NCI-H1436 treated with DMSO at 0.1 percent for 48 hours (cell line): ENCODE results near the gene KCTD17.
A peak's percentile ranks its signal among the peaks of the same experiment; 100 is the strongest.

Source experiments
- DNase-seq: peaks from one replicate; lab custom pipeline; 2025; lab: John Stamatoyannopoulos, UW

Gene KCTD17

GRCh38 chr22:37103656-37104452 lies 52.3 kb downstream of the KCTD17 start:
- DNase-seq, result no peak

GRCh38 chr22:37105154-37105553 lies 53.6 kb downstream of the KCTD17 start:
- DNase-seq, result no peak

GRCh38 chr22:37105990-37106389 lies 54.4 kb downstream of the KCTD17 start:
- DNase-seq, result no peak

- no peak for DNase-seq
Observed at GRCh38 chr22:37107816-37108621, 56.5 kb downstream of the KCTD17 start.

GRCh38 chr22:37109242-37109917 lies 57.8 kb downstream of the KCTD17 start, which contains the start of gene TMPRSS6:
TSS of gene TMPRSS6 (minus strand) at chr22:37109713. CDS start at chr22:37103417, 6,296 bp downstream.
- peak; percentile 27 for DNase-seq

- DNase-seq, result no peak
Observed at GRCh38 chr22:37111156-37111717, 59.7 kb downstream of the KCTD17 start.

- no peak for DNase-seq
Observed at GRCh38 chr22:37112084-37112728, 60.7 kb downstream of the KCTD17 start.
